ENCODE measurements around the gene CDH18.

DNA sequence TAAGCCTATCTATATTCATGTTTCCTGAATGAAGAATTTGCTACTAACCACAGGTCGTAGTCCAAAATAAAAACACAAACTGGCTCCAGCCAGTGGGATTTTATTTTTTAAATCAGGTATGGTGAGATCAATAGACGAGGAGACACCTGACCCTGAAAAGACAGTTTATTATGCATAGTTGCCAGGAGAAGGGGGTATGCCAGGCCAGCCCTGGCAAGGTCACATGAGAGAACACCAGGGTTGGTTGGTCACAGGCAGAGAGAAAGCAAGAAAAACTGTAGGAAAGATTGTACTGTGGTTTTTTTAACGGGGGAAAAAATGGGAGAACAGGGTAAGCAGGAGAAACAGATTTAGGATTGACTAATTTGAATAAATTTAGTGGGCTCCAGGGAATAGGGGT is 125.3 kb downstream of the CDH18 start:
- TF ChIP-seq, protein P1, sequence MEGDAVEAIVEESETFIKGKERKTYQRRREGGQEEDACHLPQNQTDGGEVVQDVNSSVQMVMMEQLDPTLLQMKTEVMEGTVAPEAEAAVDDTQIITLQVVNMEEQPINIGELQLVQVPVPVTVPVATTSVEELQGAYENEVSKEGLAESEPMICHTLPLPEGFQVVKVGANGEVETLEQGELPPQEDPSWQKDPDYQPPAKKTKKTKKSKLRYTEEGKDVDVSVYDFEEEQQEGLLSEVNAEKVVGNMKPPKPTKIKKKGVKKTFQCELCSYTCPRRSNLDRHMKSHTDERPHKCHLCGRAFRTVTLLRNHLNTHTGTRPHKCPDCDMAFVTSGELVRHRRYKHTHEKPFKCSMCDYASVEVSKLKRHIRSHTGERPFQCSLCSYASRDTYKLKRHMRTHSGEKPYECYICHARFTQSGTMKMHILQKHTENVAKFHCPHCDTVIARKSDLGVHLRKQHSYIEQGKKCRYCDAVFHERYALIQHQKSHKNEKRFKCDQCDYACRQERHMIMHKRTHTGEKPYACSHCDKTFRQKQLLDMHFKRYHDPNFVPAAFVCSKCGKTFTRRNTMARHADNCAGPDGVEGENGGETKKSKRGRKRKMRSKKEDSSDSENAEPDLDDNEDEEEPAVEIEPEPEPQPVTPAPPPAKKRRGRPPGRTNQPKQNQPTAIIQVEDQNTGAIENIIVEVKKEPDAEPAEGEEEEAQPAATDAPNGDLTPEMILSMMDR (IDR thresholded peaks at IDR 0.05): no peak
- TF ChIP-seq POLR2A (IDR thresholded peaks at IDR 0.05): no peak
